Gastrocnemius medialis (tissue), 4 donors: ENCODE measurements around the gene KLHDC7B. TPM values are rescaled to one million over a fixed set of nuclear protein-coding genes. Genes with fewer than 3 reads are reported as not detected.

Source experiments
- ATAC-seq, 2 donors: fragments of 150-250 bp; one replicate each; pipeline ENCODE4 v1.9.1; 2016
- DNase-seq, 2 donors: peaks; one replicate each; pipeline ENCODE4 v3.0.0-alpha.2; 2019
- H3K27ac ChIP-seq, 4 donors: fragments of 200-600 bp; sonication (generic); 1 replicate in 1 of 4; 2 replicates in 3 of 4; pipeline ENCODE4 v1.5.1; 2016 to 2018; ENCODE audit warnings: mild to moderate bottlenecking in 2 of 4, moderate library complexity in 1 of 4
- H3K27me3 ChIP-seq, 3 donors: fragments of 200-600 bp; sonication (generic) in 2 of 3; 1 replicate in 1 of 3; 2 replicates in 2 of 3; pipeline versions ENCODE4 v1.5.1 to v1.6.0; 2016 to 2019; ENCODE audit warnings: mild to moderate bottlenecking in 1 of 3, moderate library complexity in 1 of 3
- H3K36me3 ChIP-seq, 2 donors: fragments of 200-600 bp; sonication (generic) in 1 of 2; one replicate each; pipeline ENCODE4 v1.5.1; 2017 to 2018
- H3K4me1 ChIP-seq, 2 donors: fragments of 200-600 bp; sonication (generic) in 1 of 2; one replicate each; pipeline ENCODE4 v1.5.1; 2016 to 2017; ENCODE audit warnings: mild to moderate bottlenecking in 2 of 2
- H3K4me3 ChIP-seq, 4 donors: fragments of 200-600 bp; sonication (generic) in 3 of 4; 1 replicate in 1 of 4; 2 replicates in 3 of 4; pipeline ENCODE4 v1.5.1; 2016 to 2019; ENCODE audit warnings: mild to moderate bottlenecking in 2 of 4
- H3K9me3 ChIP-seq, 3 donors: fragments of 200-600 bp; sonication (generic) in 2 of 3; 1 replicate in 1 of 3; 2 replicates in 2 of 3; pipeline ENCODE4 v1.5.1; 2016 to 2019
- POLR2A ChIP-seq, 2 donors: fragments of 450-650 bp; IDR thresholded peaks; one replicate each; pipeline ENCODE4 v1.6.1; 2017; ENCODE audit warnings: antibody characterized with exemption in 2 of 2, mild to moderate bottlenecking in 2 of 2, moderate library complexity in 2 of 2
- in situ Hi-C, 4 donors: fragments of 200-750 bp; cut with MboI; loops; one replicate each; pipeline versions ENCODE4 v1.15.0 to v1.8.0; 2017; ENCODE audit warnings: low sequenced_read_pairs in 4 of 4
- intact Hi-C: fragments of 100-400 bp; cut with DNase I; formaldehyde crosslinking; loops from one replicate; pipeline ENCODE4 v1.15.1; 2023; ENCODE audit warnings: low total_unique reads
- total RNA-seq, 4 donors: library from RNA; depleted of rRNA; stranded (reverse); fragments of >200 nt; gene quantifications; one replicate each; pipeline versions ENCODE4 v1.1.0 to v1.2.3, GENCODE V29; 2016
- TF ChIP-seq, protein P1 (sequence below), 5 experiments: fragments of 450-650 bp in 3 of 5; fragments of 200-600 bp in 2 of 5; sonication (generic) in 2 of 5; IDR thresholded peaks in 4 of 5; conservative IDR thresholded peaks in 1 of 5; 1 replicate in 4 of 5; 2 replicates in 1 of 5; pipeline ENCODE4 v1.5.1; 2016 to 2019; ENCODE audit warnings: antibody characterized with exemption in 5 of 5, mild to moderate bottlenecking in 3 of 5, moderate library complexity in 3 of 5

Gene KLHDC7B
- not detected for total RNA-seq

DNA sequence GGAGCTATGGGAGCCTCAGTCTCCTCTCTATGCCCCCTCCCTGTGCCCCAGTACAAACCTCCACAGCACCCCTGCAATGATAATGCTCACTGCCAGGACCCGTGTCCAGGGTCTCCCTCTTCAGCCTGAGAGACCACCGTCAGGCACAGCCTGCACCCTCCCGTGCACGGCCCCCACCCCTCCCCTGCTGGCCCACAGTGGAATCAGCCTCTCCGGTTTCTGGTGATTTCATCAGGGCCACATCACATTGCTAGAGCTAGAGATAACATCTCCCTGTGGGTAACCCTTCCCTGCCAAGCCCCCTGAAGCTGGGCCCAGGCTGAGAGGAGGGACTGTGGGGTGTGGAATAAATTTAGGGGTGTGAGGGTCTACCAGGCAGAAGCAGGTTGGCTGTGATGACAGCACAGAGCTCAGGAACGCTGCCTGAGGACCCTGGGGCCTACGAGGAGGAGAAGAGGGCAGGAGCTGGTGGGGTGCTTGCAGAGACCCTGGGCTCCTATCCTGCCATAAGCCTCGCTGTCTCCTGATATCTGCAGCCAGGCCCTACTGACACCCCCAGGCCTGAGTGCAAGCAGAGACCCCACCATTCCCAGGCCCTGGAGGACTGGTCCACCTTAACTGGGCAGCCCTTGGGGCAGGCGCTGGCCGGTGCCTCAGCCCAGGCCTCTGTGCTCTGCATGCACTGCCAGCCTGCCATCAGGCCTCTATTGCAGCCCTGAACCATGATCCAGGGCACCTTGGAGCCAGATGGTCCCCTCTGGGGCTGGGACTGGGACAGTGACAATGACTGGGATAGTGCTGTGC lies at the start of gene KLHDC7B:
TSS of gene KLHDC7B (plus strand) at position 378 of the 804 bp plus-strand sequence. CDS start at position 723, 345 bp downstream.
- no peak for DNase-seq
- Histone ChIP-seq H3K4me3 (no peak within 1 kb of the TSS), H3K27me3 (peaks cover 33 to 54% (median 53%) of the 10 kb centered on the region in 3 donors), H3K4me1 (peaks cover 9 to 13% of the 10 kb centered on the region in 2 donors), H3K27ac (no peak within 1 kb of the TSS), H3K36me3 (no peaks in the 10 kb centered on the region), H3K9me3 (no peaks in the 10 kb centered on the region)
- TF ChIP-seq POLR2A (IDR thresholded peaks at IDR 0.05): no peak
- TF ChIP-seq, protein P1, sequence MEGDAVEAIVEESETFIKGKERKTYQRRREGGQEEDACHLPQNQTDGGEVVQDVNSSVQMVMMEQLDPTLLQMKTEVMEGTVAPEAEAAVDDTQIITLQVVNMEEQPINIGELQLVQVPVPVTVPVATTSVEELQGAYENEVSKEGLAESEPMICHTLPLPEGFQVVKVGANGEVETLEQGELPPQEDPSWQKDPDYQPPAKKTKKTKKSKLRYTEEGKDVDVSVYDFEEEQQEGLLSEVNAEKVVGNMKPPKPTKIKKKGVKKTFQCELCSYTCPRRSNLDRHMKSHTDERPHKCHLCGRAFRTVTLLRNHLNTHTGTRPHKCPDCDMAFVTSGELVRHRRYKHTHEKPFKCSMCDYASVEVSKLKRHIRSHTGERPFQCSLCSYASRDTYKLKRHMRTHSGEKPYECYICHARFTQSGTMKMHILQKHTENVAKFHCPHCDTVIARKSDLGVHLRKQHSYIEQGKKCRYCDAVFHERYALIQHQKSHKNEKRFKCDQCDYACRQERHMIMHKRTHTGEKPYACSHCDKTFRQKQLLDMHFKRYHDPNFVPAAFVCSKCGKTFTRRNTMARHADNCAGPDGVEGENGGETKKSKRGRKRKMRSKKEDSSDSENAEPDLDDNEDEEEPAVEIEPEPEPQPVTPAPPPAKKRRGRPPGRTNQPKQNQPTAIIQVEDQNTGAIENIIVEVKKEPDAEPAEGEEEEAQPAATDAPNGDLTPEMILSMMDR (IDR thresholded peaks at IDR 0.05 in 4 of 5, conservative IDR thresholded peaks at IDR 0.05 in 1 of 5): no peak
- no peak for ATAC-seq
- intact Hi-C loops (no loop called here), in situ Hi-C loops (no loop called here)

DNA sequence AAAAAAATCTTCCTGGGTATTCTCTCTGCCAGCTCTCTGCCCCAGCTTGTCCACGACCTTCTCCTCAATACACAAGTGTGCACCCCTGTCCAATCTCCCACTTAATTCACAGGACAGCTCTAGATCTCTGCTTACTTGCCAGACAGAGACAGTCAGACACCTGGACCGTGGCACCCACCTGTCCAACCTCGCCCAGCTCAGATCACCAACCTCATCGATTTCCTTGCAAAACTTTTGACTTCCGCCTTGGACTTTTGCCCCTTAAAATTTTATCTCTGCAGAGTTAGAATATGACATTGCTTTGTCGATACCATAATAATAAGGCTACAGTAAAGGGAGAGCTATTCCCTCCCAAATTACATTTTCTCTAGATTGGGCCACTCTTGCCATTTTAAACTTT lies 48.6 kb upstream of the KLHDC7B start:
- H3K4me1 ChIP-seq: no peaks in the 10 kb centered on the region
- ATAC-seq: no peak
- H3K4me3 ChIP-seq: no peak overlapping the region
- no peak for TF ChIP-seq POLR2A (IDR thresholded peaks at IDR 0.05)
- TF ChIP-seq, protein P1 (IDR thresholded peaks at IDR 0.05 in 4 of 5, conservative IDR thresholded peaks at IDR 0.05 in 1 of 5): no peak
- intact Hi-C loops (no loop called here), in situ Hi-C loops (loop anchor here in 1 of 4 donors (10.0 kb wide), 1 partner anchor 112 kb away; no protein-coding TSS in a partner anchor)
- no peaks in the 10 kb centered on the region for H3K9me3 ChIP-seq
- no peaks in the 10 kb centered on the region for H3K27me3 ChIP-seq
- H3K36me3 ChIP-seq: no peaks in the 10 kb centered on the region
- DNase-seq: no peak
- H3K27ac ChIP-seq: no peak overlapping the region

DNA sequence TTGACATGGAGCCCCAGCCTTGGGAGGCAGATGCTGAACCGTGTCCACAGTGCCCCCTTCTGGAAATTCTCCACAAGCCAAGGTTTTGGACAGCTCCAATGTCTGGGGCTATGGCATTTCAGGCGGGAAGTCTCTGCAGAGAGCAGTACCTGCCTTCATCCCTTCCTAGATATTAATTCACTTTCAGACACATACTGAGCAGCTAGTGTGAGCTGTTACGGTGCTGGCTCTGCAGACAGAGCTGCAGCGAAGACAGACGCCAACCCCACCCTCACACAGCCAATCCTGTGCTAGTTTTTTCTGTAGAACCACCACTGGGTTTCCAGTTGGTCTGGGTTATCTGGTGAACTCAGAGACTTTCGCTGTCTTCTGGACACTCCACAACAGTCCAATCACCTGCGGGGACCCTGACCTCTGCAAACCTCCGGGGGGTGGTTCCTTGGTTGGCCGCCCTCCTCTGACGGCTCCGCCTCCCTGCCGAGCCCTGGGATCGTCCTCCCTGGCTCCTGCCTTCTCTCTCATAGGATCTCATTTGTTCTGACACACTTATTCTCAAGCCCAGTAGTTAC lies 47.3 kb upstream of the KLHDC7B start:
- peak; percentile 47 to 51 for ATAC-seq
- Histone ChIP-seq H3K27ac (no peak overlapping the region), H3K4me3 (no peak overlapping the region), H3K27me3 (no peaks in the 10 kb centered on the region), H3K36me3 (peaks cover 0 to 12% of the 10 kb centered on the region in 2 donors), H3K9me3 (no peaks in the 10 kb centered on the region), H3K4me1 (no peaks in the 10 kb centered on the region)
- TF ChIP-seq, protein P1 (IDR thresholded peaks at IDR 0.05 in 4 of 5, conservative IDR thresholded peaks at IDR 0.05 in 1 of 5): peak in 3 of 5 experiments; percentile 27 to 49 (median 36)
- no peak for TF ChIP-seq POLR2A (IDR thresholded peaks at IDR 0.05)
- DNase-seq: no peak
- in situ Hi-C loops (loop anchor here in 1 of 4 donors (10.0 kb wide), 1 partner anchor 114 kb away; no protein-coding TSS in a partner anchor), intact Hi-C loops (no loop called here)

DNA sequence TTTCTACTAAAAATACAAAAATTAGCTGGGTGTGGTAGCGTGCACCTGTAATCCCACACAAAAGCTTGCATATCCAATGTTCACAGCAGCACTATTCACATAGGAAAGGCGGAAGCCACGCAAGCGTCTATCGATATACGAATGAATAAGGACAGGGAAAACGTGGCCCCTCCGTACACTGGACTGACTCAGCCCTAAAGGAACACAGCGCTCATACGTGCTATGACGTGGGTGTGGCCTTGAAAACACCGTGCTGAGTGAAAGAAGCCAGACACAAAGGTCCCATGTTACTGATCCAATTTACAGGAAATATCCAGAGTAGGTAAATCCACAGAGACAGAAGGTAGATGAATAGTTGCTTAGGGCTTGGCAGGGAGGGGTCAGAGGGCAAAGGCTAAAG lies 45.2 kb upstream of the KLHDC7B start:
- in situ Hi-C loops (no loop called here), intact Hi-C loops (loop anchor here (10.0 kb wide), 1 partner anchor 646 kb away; the partner anchor contains the start of gene ZBED4)
- Histone ChIP-seq H3K9me3 (no peaks in the 10 kb centered on the region), H3K27ac (no peak overlapping the region), H3K4me3 (no peak overlapping the region), H3K27me3 (no peaks in the 10 kb centered on the region), H3K4me1 (no peaks in the 10 kb centered on the region), H3K36me3 (peaks cover 0 to 25% of the 10 kb centered on the region in 2 donors)
- TF ChIP-seq, protein P1 (IDR thresholded peaks at IDR 0.05 in 4 of 5, conservative IDR thresholded peaks at IDR 0.05 in 1 of 5): no peak
- TF ChIP-seq POLR2A (IDR thresholded peaks at IDR 0.05): no peak
- DNase-seq: no peak
- ATAC-seq: no peak
